IMR-90 (cell line): ENCODE data around the gene TBC1D9B. TPM values are rescaled to one million over a fixed set of nuclear protein-coding genes. Genes with fewer than 3 reads are reported as not detected.

ENCODE experiments used
- ATAC-seq: fragments of 200-7000 bp; cut with Tn5 transposase; 2 replicates; pipeline ENCODE4 v1.9.1; 2020; ENCODE audit warnings: low read depth, mild to moderate bottlenecking, moderate library complexity
- BruUV-seq: library from RNA; stranded (reverse); fragments of 400-500 nt; replicated peaks from 2 replicates; lab custom pipeline; 2021; lab: Mats Ljungman, UMichigan
- CTCF ChIA-PET: fragments of 300-600 bp; formaldehyde crosslinking; extraction: SDS; loops from one replicate; lab custom pipeline; 2021; ENCODE audit warnings: antibody characterized with exemption; lab: Yijun Ruan, JAX
- POLR2A ChIA-PET: fragments of 300-600 bp; sonication (Branson Sonifier 250); formaldehyde crosslinking; loops from one replicate; lab custom pipeline; 2022; ENCODE audit warnings: antibody characterized with exemption; ENCODE audit not compliant: unreplicated experiment; lab: Charles Lee
- DNase-seq: peaks from one replicate; pipeline ENCODE4 v3.0.0; 2013
- H2AFZ ChIP-seq: replicated peaks from 2 replicates; pipeline ENCODE3; 2013; ENCODE audit warnings: low read length, mild to moderate bottlenecking; ENCODE audit not compliant: poor library complexity
- H2AK5ac ChIP-seq: 2 replicates; pipeline ENCODE4 v1.6.1; 2013; ENCODE audit warnings: low read depth, low read length, inconsistent platforms
- H2AK9ac ChIP-seq: replicated peaks from 2 replicates; pipeline ENCODE3; 2013; ENCODE audit warnings: mild to moderate bottlenecking, low read depth, low read length, moderate library complexity; ENCODE audit not compliant: poor library complexity
- H2BK120ac ChIP-seq: 2 replicates; pipeline ENCODE4 v1.6.1; 2013; ENCODE audit warnings: low read depth, low read length, inconsistent platforms
- H2BK15ac ChIP-seq: 3 replicates; pipeline ENCODE4 v1.6.1; 2013; ENCODE audit warnings: low read depth, low read length, inconsistent platforms
- H2BK20ac ChIP-seq: 2 replicates; pipeline ENCODE4 v1.6.1; 2013; ENCODE audit warnings: low read depth, mild to moderate bottlenecking, inconsistent platforms, low read length, moderate library complexity
- H2BK5ac ChIP-seq: 2 replicates; pipeline ENCODE4 v1.6.1; 2013; ENCODE audit warnings: mild to moderate bottlenecking, low read depth, low read length, inconsistent platforms; ENCODE audit not compliant: poor library complexity, severe bottlenecking
- H3K14ac ChIP-seq: replicated peaks from 2 replicates; pipeline ENCODE4 v1.6.1; 2013; ENCODE audit warnings: low read depth, low read length, inconsistent platforms
- H3K18ac ChIP-seq: 2 replicates; pipeline ENCODE4 v1.6.1; 2013; ENCODE audit warnings: low read depth, low read length, control low read depth
- H3K23ac ChIP-seq: 2 replicates; pipeline ENCODE4 v1.6.1; 2013; ENCODE audit warnings: low read depth, low read length, inconsistent platforms
- H3K27ac ChIP-seq: 2 replicates; pipeline ENCODE4 v1.5.1; 2013; ENCODE audit warnings: mild to moderate bottlenecking, control low read depth, low read length; ENCODE audit not compliant: insufficient read depth
- H3K27me3 ChIP-seq: 2 replicates; pipeline ENCODE4 v1.6.1; 2013; ENCODE audit warnings: low read length; ENCODE audit not compliant: control insufficient read depth, insufficient read depth
- H3K36me3 ChIP-seq: 2 replicates; pipeline ENCODE4 v1.6.1; 2013; ENCODE audit warnings: low read length, mixed read lengths; ENCODE audit not compliant: control insufficient read depth, insufficient read depth
- H3K4ac ChIP-seq: 2 replicates; pipeline ENCODE4 v1.6.1; 2013; ENCODE audit warnings: low read depth, low read length, inconsistent platforms
- H3K4me1 ChIP-seq: 2 replicates; pipeline ENCODE4 v1.6.1; 2013; ENCODE audit warnings: low read length, mixed read lengths; ENCODE audit not compliant: control insufficient read depth, insufficient read depth
- H3K4me2 ChIP-seq: 2 replicates; pipeline ENCODE4 v1.6.1; 2013; ENCODE audit warnings: low read depth, mild to moderate bottlenecking, control low read depth, low read length, moderate library complexity
- H3K4me3 ChIP-seq: 2 replicates; pipeline ENCODE4 v1.5.1; 2013; ENCODE audit warnings: low read depth, mild to moderate bottlenecking, control low read depth, low read length, moderate library complexity; ENCODE audit not compliant: insufficient read depth
- H3K56ac ChIP-seq: 2 replicates; pipeline ENCODE4 v1.6.1; 2013; ENCODE audit warnings: low read length, inconsistent platforms; ENCODE audit not compliant: insufficient read depth; ENCODE audit errors: extremely low read depth
- H3K79me1 ChIP-seq, 2 experiments: 2 replicates each; pipeline ENCODE4 v1.6.1; 2013; ENCODE audit warnings: low read length in 2 of 2, inconsistent platforms in 1 of 2, low read depth in 1 of 2
- H3K9ac ChIP-seq: 2 replicates; pipeline ENCODE4 v1.6.1; 2013; ENCODE audit warnings: low read depth, low read length, control low read depth
- H3K9me1 ChIP-seq: 2 replicates; pipeline ENCODE4 v1.6.1; 2013; ENCODE audit warnings: low read length, inconsistent platforms; ENCODE audit not compliant: insufficient read depth
- H3K9me3 ChIP-seq: 2 replicates; pipeline ENCODE4 v1.6.1; 2013; ENCODE audit warnings: low read length; ENCODE audit not compliant: control insufficient read depth, insufficient read depth
- H4K20me1 ChIP-seq: 2 replicates; pipeline ENCODE4 v1.6.1; 2013; ENCODE audit warnings: low read length, inconsistent platforms; ENCODE audit not compliant: insufficient read depth
- H4K5ac ChIP-seq: 2 replicates; pipeline ENCODE4 v1.6.1; 2013; ENCODE audit warnings: mild to moderate bottlenecking, low read depth, low read length, control low read depth
- H4K8ac ChIP-seq, 2 experiments: 2 replicates each; pipeline ENCODE4 v1.6.1; 2013; ENCODE audit warnings: low read depth in 2 of 2, low read length in 2 of 2, control low read depth in 1 of 2, inconsistent platforms in 1 of 2
- H4K91ac ChIP-seq: 2 replicates; pipeline ENCODE4 v1.6.1; 2013; ENCODE audit warnings: low read depth, low read length, inconsistent platforms; ENCODE audit not compliant: insufficient read depth
- BHLHE40 ChIP-seq: fragments of 150-350 bp; IDR thresholded peaks from 2 replicates; pipeline ENCODE4 v1.6.1; 2016; ENCODE audit warnings: mild to moderate bottlenecking, low read depth, low read length
- CEBPB ChIP-seq: IDR thresholded peaks from 2 replicates; pipeline ENCODE4 v1.6.1; 2012; ENCODE audit warnings: low read depth, low read length, improper control_type of control experiment
- CHD1 ChIP-seq: IDR thresholded peaks from 2 replicates; pipeline ENCODE4 v1.6.1; 2012; ENCODE audit warnings: low read depth, low read length, improper control_type of control experiment
- CTCF ChIP-seq: conservative IDR thresholded peaks from 2 replicates; pipeline ENCODE4 v1.5.1; 2012; ENCODE audit warnings: mild to moderate bottlenecking, low read depth, low read length, improper control_type of control experiment
- ELK1 ChIP-seq: fragments of 150-350 bp; IDR thresholded peaks from 2 replicates; pipeline ENCODE4 v1.6.1; 2016; ENCODE audit warnings: low read depth, mild to moderate bottlenecking, low read length, moderate library complexity, borderline replicate concordance
- FOS ChIP-seq: fragments of 150-350 bp; IDR thresholded peaks from 2 replicates; pipeline ENCODE4 v1.6.1; 2016; ENCODE audit warnings: low read depth, low read length
- MAFK ChIP-seq: IDR thresholded peaks from 2 replicates; pipeline ENCODE4 v1.6.1; 2012; ENCODE audit warnings: low read depth, low read length, improper control_type of control experiment
- MAZ ChIP-seq: IDR thresholded peaks from 2 replicates; pipeline ENCODE4 v1.6.1; 2012; ENCODE audit warnings: low read depth, mild to moderate bottlenecking, low read length, improper control_type of control experiment, moderate library complexity, borderline replicate concordance
- MXI1 ChIP-seq: IDR thresholded peaks from 2 replicates; pipeline ENCODE4 v1.6.1; 2012; ENCODE audit warnings: low read depth, mild to moderate bottlenecking, low read length, moderate library complexity, borderline replicate concordance
- NFE2L2 ChIP-seq: fragments of 150-350 bp; IDR thresholded peaks from 2 replicates; pipeline ENCODE4 v1.6.1; 2016; ENCODE audit warnings: low read depth, mild to moderate bottlenecking, low read length
- POLR2A ChIP-seq: IDR thresholded peaks from 2 replicates; pipeline ENCODE4 v1.6.1; 2012; ENCODE audit warnings: mild to moderate bottlenecking, low read depth, low read length
- RAD21 ChIP-seq: IDR thresholded peaks from 2 replicates; pipeline ENCODE4 v1.6.1; 2012; ENCODE audit warnings: low read length, improper control_type of control experiment
- RCOR1 ChIP-seq: IDR thresholded peaks from 2 replicates; pipeline ENCODE4 v1.6.1; 2012; ENCODE audit warnings: mild to moderate bottlenecking, low read length, improper control_type of control experiment; ENCODE audit not compliant: insufficient replicate concordance
- RFX5 ChIP-seq: IDR thresholded peaks from 2 replicates; pipeline ENCODE4 v1.8.0; 2012; ENCODE audit warnings: low read depth, mild to moderate bottlenecking, low read length, moderate library complexity
- SMC3 ChIP-seq: fragments of 150-350 bp; IDR thresholded peaks from 2 replicates; pipeline ENCODE4 v1.6.1; 2016; ENCODE audit warnings: low read depth, mild to moderate bottlenecking, antibody characterized with exemption, low read length, moderate library complexity
- USF2 ChIP-seq: fragments of 150-350 bp; IDR thresholded peaks from 2 replicates; pipeline ENCODE4 v1.6.1; 2017; ENCODE audit warnings: mild to moderate bottlenecking, antibody characterized with exemption, low read length, low read depth
- WGBS, 2 experiments: methylation state at CpG; one replicate each; pipeline versions ENCODE4 v1.1.5 to v1.1.7; 2013; ENCODE audit warnings: missing lambda C conversion rate in 2 of 2; ENCODE audit not compliant: insufficient read length in 1 of 2; ENCODE audit errors: extremely low coverage in 2 of 2; 5-methylcytosine and 5-hydroxymethylcytosine counted together
- dilution Hi-C: fragments of 300-500 bp; cut with HindIII; formaldehyde crosslinking; loops from one replicate; pipeline ENCODE4 v1.14.3; 2018; ENCODE audit warnings: low sequenced_read_pairs; ENCODE audit not compliant: unreplicated experiment
- in situ Hi-C: fragments of 300-500 bp; cut with MboI; formaldehyde crosslinking; loops from 3 replicates; pipeline ENCODE4 v1.14.3; 2019; ENCODE audit warnings: low sequenced_read_pairs, inconsistent platforms, mixed read lengths
- intact Hi-C: fragments of 100-400 bp; cut with micrococcal nuclease; formaldehyde crosslinking; loops from 2 replicates; pipeline ENCODE4 v1.10.0; 2022
- polyA plus RNA-seq, 3 experiments: library from polyadenylated mRNA; depleted of rRNA; stranded (reverse); fragments of >200 nt; gene quantifications; 2 replicates each; pipeline ENCODE4 v1.2.3, GENCODE V29; 2012; ENCODE audit warnings: low replicate concordance in 1 of 3
- total RNA-seq: library from RNA; depleted of rRNA; stranded (reverse); fragments of >200 nt; gene quantifications from 2 replicates; pipeline ENCODE4 v1.2.3, GENCODE V29; 2012

TBC1D9B gene
- total and polyA plus RNA-seq, 2 of the 4 experiments (the other 2 are of a cell fraction): 58.6 to 78.1 TPM

GRCh38 chr5:179864686-179865085 lies 43.0 kb downstream of the TBC1D9B start:
- no peak overlapping the region for H3K27ac ChIP-seq
- no peak overlapping the region for H3K56ac ChIP-seq
- H3K9me3 ChIP-seq: peaks cover 5% of the 10 kb centered on the region; the same call in 1 of the 2 replicates
- no peaks in the 10 kb centered on the region for H3K27me3 ChIP-seq
- no peak overlapping the region for H3K18ac ChIP-seq
- no peaks in the 10 kb centered on the region for H3K4me1 ChIP-seq
- H2BK5ac ChIP-seq: no peak overlapping the region
- in situ Hi-C loops (no loop called here), intact Hi-C loops (no loop called here), dilution Hi-C loops (no loop called here)
- DNase-seq: no peak
- H2AFZ ChIP-seq: no peak overlapping the region
- H3K4me3 ChIP-seq: no peak overlapping the region
- 97% methylated on average over 5 of the region's 7 CpGs; no CpG with 5 or more reads in 1 of the 2 experiments for WGBS, 2 experiments
- no peak overlapping the region for H3K9ac ChIP-seq
- H3K79me1 ChIP-seq: peaks cover 4 to 8% of the 10 kb centered on the region in 2 experiments; a peak in 3 of 4 replicates
- H4K91ac ChIP-seq: no peak overlapping the region
- ChIA-PET POLR2A (no interaction called here), CTCF (no interaction called here)
- H3K36me3 ChIP-seq: peaks cover 57% of the 10 kb centered on the region
- no peaks in the 10 kb centered on the region for H4K20me1 ChIP-seq
- H3K4me2 ChIP-seq: no peak overlapping the region
- no peak overlapping the region for H3K23ac ChIP-seq
- H4K5ac ChIP-seq: no peak overlapping the region
- no peak overlapping the region for H2BK20ac ChIP-seq
- no peak overlapping the region for H4K8ac ChIP-seq
- no peak overlapping the region for H2AK5ac ChIP-seq
- H2BK15ac ChIP-seq: no peak overlapping the region
- TF ChIP-seq RFX5: no peak
- TF ChIP-seq POLR2A: no peak
- TF ChIP-seq CEBPB: no peak
- TF ChIP-seq RCOR1: no peak
- TF ChIP-seq CTCF: no peak
- TF ChIP-seq SMC3: no peak
- TF ChIP-seq MAZ: no peak
- no peak for TF ChIP-seq NFE2L2
- TF ChIP-seq MAFK: no peak
- TF ChIP-seq MXI1: no peak
- TF ChIP-seq BHLHE40: no peak
- TF ChIP-seq FOS: no peak
- no peak for TF ChIP-seq CHD1
- no peak for TF ChIP-seq USF2
- no peak for TF ChIP-seq ELK1
- TF ChIP-seq RAD21: no peak
- no peak overlapping the region for H2BK120ac ChIP-seq
- H3K4ac ChIP-seq: no peak overlapping the region
- no peak overlapping the region for H2AK9ac ChIP-seq
- no peak overlapping the region for H3K14ac ChIP-seq
- BruUV-seq: no TSS peak
- no peak for ATAC-seq
- peaks cover 8% of the 10 kb centered on the region; the same call in 1 of the 2 replicates for H3K9me1 ChIP-seq
